ENCODE data around the gene HOXB2. TPM values are rescaled to one million over a fixed set of nuclear protein-coding genes. Genes with fewer than 3 reads are reported as not detected.
"Not testable (repeated sequence)": the region's sequence is repeated elsewhere in the genome, so short reads cannot be mapped to it uniquely, and the experiment has no call there.

HOXB2 gene
- total and polyA plus RNA-seq, 8 donors = 0.39 to 5.1 (median 1.8) TPM

- intact Hi-C loops (cut with DNase I) = no loop called here
- TF ChIP-seq, protein P1, sequence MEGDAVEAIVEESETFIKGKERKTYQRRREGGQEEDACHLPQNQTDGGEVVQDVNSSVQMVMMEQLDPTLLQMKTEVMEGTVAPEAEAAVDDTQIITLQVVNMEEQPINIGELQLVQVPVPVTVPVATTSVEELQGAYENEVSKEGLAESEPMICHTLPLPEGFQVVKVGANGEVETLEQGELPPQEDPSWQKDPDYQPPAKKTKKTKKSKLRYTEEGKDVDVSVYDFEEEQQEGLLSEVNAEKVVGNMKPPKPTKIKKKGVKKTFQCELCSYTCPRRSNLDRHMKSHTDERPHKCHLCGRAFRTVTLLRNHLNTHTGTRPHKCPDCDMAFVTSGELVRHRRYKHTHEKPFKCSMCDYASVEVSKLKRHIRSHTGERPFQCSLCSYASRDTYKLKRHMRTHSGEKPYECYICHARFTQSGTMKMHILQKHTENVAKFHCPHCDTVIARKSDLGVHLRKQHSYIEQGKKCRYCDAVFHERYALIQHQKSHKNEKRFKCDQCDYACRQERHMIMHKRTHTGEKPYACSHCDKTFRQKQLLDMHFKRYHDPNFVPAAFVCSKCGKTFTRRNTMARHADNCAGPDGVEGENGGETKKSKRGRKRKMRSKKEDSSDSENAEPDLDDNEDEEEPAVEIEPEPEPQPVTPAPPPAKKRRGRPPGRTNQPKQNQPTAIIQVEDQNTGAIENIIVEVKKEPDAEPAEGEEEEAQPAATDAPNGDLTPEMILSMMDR (IDR thresholded peaks at IDR 0.05) = no peak
- DNase-seq (no peak), ATAC-seq (no peak), FAIRE-seq (no peak)
- no peaks in the 10 kb centered on the region for H3K36me3 ChIP-seq
- no peaks in the 10 kb centered on the region for H3K9me3 ChIP-seq
- peaks cover 0 to 32% (median 0%) of the 10 kb centered on the region in 4 donors for H3K27me3 ChIP-seq
- no peaks in the 10 kb centered on the region for H3K4me1 ChIP-seq
- peak overlapping the region in 2 of 4 donors; percentile 70 to 72 for H3K27ac ChIP-seq
- 33 to 39% methylated on average over 12 of the region's 12 CpGs for WGBS, 2 donors
- H3K4me3 ChIP-seq = peak overlapping the region; percentile 8 to 54 (median 25)
Measured at GRCh38 chr17:48541036-48541576, 3.8 kb downstream of the HOXB2 start.

- ATAC-seq (no peak), DNase-seq (no peak), FAIRE-seq (no peak)
- intact Hi-C loops (cut with DNase I) = no loop called here
- Histone ChIP-seq H3K4me3 (no peak overlapping the region), H3K4me1 (no peaks in the 10 kb centered on the region), H3K27ac (no peak overlapping the region), H3K9me3 (no peaks in the 10 kb centered on the region), H3K27me3 (peaks cover 0 to 32% (median 0%) of the 10 kb centered on the region in 4 donors), H3K36me3 (no peaks in the 10 kb centered on the region)
- TF ChIP-seq, protein P1 (IDR thresholded peaks at IDR 0.05) = no peak
- 91 to 95% methylated on average over 1 of the region's 1 CpG for WGBS, 2 donors
Measured at GRCh38 chr17:48540213-48540612, 4.7 kb downstream of the HOXB2 start.

GRCh38 chr17:48539177-48539576, 5.7 kb downstream of the HOXB2 start:
- ATAC-seq (no peak), FAIRE-seq (no peak), DNase-seq (no peak)
- WGBS, 2 donors = 60 to 68% methylated on average over 4 of the region's 4 CpGs
- Histone ChIP-seq H3K4me3 (no peak overlapping the region), H3K27ac (no peak overlapping the region), H3K9me3 (no peaks in the 10 kb centered on the region), H3K4me1 (no peaks in the 10 kb centered on the region), H3K27me3 (peaks cover 0 to 31% (median 0%) of the 10 kb centered on the region in 4 donors), H3K36me3 (no peaks in the 10 kb centered on the region)
- intact Hi-C loops (cut with DNase I) = no loop called here
- TF ChIP-seq, protein P1 (IDR thresholded peaks at IDR 0.05) = no peak

DNA sequence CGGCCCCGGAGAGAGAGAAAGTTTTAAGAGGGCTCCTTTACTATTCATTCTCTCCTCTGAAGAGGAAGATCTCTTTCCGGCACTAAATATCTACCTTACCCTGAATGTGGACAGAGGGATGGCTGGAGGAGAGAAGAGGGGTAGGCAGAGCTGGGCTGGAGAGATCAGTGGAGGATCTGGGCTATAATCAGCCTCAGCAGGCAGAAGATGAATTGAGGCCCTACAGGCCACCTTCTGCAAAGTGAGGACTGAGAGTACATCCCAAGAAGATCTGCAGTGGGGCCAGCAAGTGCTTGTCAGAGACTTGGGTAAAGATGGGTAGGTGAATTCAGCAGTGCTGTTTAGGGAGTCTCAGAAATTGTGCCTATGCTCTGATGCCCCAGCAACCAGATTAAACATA, 7.6 kb downstream of the HOXB2 start:
- DNase-seq (no peak), ATAC-seq (no peak), FAIRE-seq (no peak)
- Histone ChIP-seq H3K27ac (no peak overlapping the region), H3K4me1 (no peaks in the 10 kb centered on the region), H3K36me3 (no peaks in the 10 kb centered on the region), H3K9me3 (no peaks in the 10 kb centered on the region), H3K4me3 (no peak overlapping the region), H3K27me3 (peaks cover 0 to 15% (median 0%) of the 10 kb centered on the region in 4 donors)
- TF ChIP-seq, protein P1 (IDR thresholded peaks at IDR 0.05) = no peak
- WGBS, 2 donors = 89 to 92% methylated on average over 3 of the region's 3 CpGs
- intact Hi-C loops (cut with DNase I) = no loop called here

GRCh38 chr17:48535793-48536559, 8.9 kb downstream of the HOXB2 start:
- H3K4me3 ChIP-seq; H3K27ac ChIP-seq; H3K4me1 ChIP-seq; H3K9me3 ChIP-seq; FAIRE-seq; H3K36me3 ChIP-seq; H3K27me3 ChIP-seq; intact Hi-C loops (cut with DNase I); ATAC-seq; DNase-seq: not testable (repeated sequence)
- 76 to 80% methylated on average over 9 of the region's 9 CpGs for WGBS, 2 donors
